Measurements from ENCODE around the gene CCER1. TPM values are rescaled to one million over a fixed set of nuclear protein-coding genes. Genes with fewer than 3 reads are reported as not detected.
"Not testable (repeated sequence)": the region's sequence is repeated elsewhere in the genome, so short reads cannot be mapped to it uniquely, and the experiment has no call there.

The CCER1 gene
- total RNA-seq, 2 donors from 2014 or later = not detected

DNA sequence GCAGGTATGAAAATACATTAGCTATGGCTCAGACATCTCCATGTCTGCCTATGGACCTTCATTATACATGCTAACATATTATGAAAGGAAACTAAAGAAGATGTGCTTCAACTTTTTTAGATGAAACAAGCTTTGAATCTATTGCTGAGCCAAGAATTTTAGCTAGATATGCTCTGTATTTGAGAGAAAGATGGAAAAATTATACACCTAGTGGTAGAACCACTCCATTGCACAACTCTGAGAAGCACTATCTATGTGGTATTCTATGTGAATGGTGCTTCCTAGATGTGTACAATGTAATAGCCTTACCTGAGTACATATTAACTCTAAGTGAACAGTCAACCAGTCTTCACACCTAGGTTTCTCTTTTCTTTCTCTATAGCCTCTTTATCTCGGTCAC, 32.5 kb upstream of the CCER1 start:
- WGBS, 2 experiments (ENCODE audit: insufficient coverage in 1 of 2, insufficient read length in 1 of 2) = 57% methylated on average over 1 of the region's 1 CpG; no CpG with 5 or more reads in 1 of the 2 experiments
- H3K4me3 ChIP-seq (ENCODE audit: low read length) = no peak overlapping the region
- H3K9ac ChIP-seq (ENCODE audit: extremely low read depth, low read length, poor library complexity, severe bottlenecking) = no peak overlapping the region
- H3K4me1 Mint-ChIP-seq = peaks cover 20% of the 10 kb centered on the region
- no peaks in the 10 kb centered on the region for H3K36me3 ChIP-seq (ENCODE audit: control insufficient read depth, insufficient read depth, low read length)
- no peak for DNase-seq
- H3K4me3 Mint-ChIP-seq = no peak overlapping the region
- no peaks in the 10 kb centered on the region for H3K36me3 Mint-ChIP-seq (ENCODE audit: low read depth)
- H3K4me1 ChIP-seq (ENCODE audit: control insufficient read depth, insufficient read depth, low read length) = no peaks in the 10 kb centered on the region
- H3K27ac ChIP-seq (ENCODE audit: low read depth, low read length) = no peak overlapping the region
- H3K27me3 ChIP-seq (ENCODE audit: control insufficient read depth, insufficient read depth, low read length, poor library complexity, severe bottlenecking) = no peaks in the 10 kb centered on the region
- H3K27ac Mint-ChIP-seq = no peak overlapping the region
- H3K27me3 Mint-ChIP-seq (ENCODE audit: insufficient read depth) = peaks cover 48% of the 10 kb centered on the region
- peaks cover 32% of the 10 kb centered on the region for H3K9me3 ChIP-seq (ENCODE audit: control insufficient read depth, low read length)
- peaks cover 23% of the 10 kb centered on the region for H3K9me3 Mint-ChIP-seq
- peak; percentile 63 for TF ChIP-seq CTCF (conservative IDR thresholded peaks at IDR 0.05)

DNA sequence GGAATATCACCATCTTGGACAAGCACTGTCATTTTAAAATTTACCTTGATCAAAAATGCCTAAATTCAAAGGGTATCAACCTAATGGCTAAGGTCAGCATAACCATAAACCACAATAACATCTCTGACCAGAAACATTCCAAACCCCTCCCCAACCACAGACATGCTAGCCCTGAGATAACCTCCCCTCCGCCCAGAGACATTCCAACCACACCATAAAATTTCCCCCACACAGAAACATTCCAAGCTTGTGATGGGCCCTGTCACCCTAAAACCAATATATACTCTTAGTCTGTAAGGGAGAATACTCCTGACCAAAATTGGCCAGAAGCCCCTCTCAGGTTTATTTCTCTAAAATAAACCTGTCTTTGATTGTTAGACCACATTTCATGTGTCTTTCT, 32.1 kb upstream of the CCER1 start:
- Mint-ChIP-seq H3K4me1 (peaks cover 20% of the 10 kb centered on the region), H3K27ac (no peak overlapping the region), H3K27me3 (ENCODE audit: insufficient read depth) (peaks cover 49% of the 10 kb centered on the region), H3K36me3 (ENCODE audit: low read depth) (no peaks in the 10 kb centered on the region), H3K9me3 (peaks cover 19% of the 10 kb centered on the region), H3K4me3 (no peak overlapping the region)
- no peak overlapping the region for H3K27ac ChIP-seq (ENCODE audit: low read depth, low read length)
- no peaks in the 10 kb centered on the region for H3K36me3 ChIP-seq (ENCODE audit: control insufficient read depth, insufficient read depth, low read length)
- DNase-seq = no peak
- H3K27me3 ChIP-seq (ENCODE audit: control insufficient read depth, insufficient read depth, low read length, poor library complexity, severe bottlenecking) = no peaks in the 10 kb centered on the region
- H3K9ac ChIP-seq (ENCODE audit: extremely low read depth, low read length, poor library complexity, severe bottlenecking) = no peak overlapping the region
- no peak overlapping the region for H3K4me3 ChIP-seq (ENCODE audit: low read length)
- TF ChIP-seq CTCF (conservative IDR thresholded peaks at IDR 0.05) = no peak
- H3K9me3 ChIP-seq (ENCODE audit: control insufficient read depth, low read length) = peaks cover 28% of the 10 kb centered on the region
- WGBS, 2 experiments (ENCODE audit: insufficient coverage in 1 of 2, insufficient read length in 1 of 2) = 94% methylated on average over 1 of the region's 1 CpG; no CpG with 5 or more reads in 1 of the 2 experiments
- no peaks in the 10 kb centered on the region for H3K4me1 ChIP-seq (ENCODE audit: control insufficient read depth, insufficient read depth, low read length)

DNA sequence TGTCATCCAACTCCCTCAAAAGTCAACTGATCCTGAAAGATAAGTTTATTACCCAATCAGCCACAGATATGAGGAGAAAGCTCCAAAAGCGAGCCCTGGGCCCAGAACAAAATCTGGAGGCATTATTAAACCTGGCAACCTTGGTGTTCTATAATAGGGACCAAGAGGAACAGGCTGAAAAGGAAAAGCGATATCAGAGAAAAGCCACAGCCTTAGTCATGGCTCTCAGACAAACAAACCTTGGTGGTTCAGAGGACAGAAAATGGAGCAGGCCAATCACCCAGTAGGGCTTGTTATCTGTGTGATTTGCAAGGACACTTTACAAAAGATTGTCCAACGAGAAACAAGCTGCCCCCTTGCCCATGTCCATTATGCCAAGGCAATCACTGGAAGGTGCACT, 30.4 kb upstream of the CCER1 start:
- not testable (repeated sequence) for H3K4me3 ChIP-seq (ENCODE audit: low read length); H3K27ac ChIP-seq (ENCODE audit: low read depth, low read length); H3K27me3 ChIP-seq (ENCODE audit: control insufficient read depth, insufficient read depth, low read length, poor library complexity, severe bottlenecking); H3K36me3 Mint-ChIP-seq (ENCODE audit: low read depth); H3K4me1 ChIP-seq (ENCODE audit: control insufficient read depth, insufficient read depth, low read length); H3K9ac ChIP-seq (ENCODE audit: extremely low read depth, low read length, poor library complexity, severe bottlenecking); H3K36me3 ChIP-seq (ENCODE audit: control insufficient read depth, insufficient read depth, low read length); DNase-seq; H3K27ac Mint-ChIP-seq; H3K4me3 Mint-ChIP-seq
- H3K9me3 ChIP-seq (ENCODE audit: control insufficient read depth, low read length) = peaks cover 16% of the 10 kb centered on the region
- WGBS, 2 experiments (ENCODE audit: insufficient coverage in 1 of 2, insufficient read length in 1 of 2) = 94 to 96% methylated on average over 3 of the region's 3 CpGs
- peaks cover 60% of the 10 kb centered on the region for H3K27me3 Mint-ChIP-seq (ENCODE audit: insufficient read depth)
- peaks cover 11% of the 10 kb centered on the region for H3K9me3 Mint-ChIP-seq
- H3K4me1 Mint-ChIP-seq = peaks cover 20% of the 10 kb centered on the region

GRCh38 chr12:90984114-90984513, 29.1 kb upstream of the CCER1 start:
- no peak for TF ChIP-seq CTCF (conservative IDR thresholded peaks at IDR 0.05)
- no peaks in the 10 kb centered on the region for H3K36me3 Mint-ChIP-seq (ENCODE audit: low read depth)
- H3K27ac Mint-ChIP-seq = no peak overlapping the region
- H3K9me3 ChIP-seq (ENCODE audit: control insufficient read depth, low read length) = peaks cover 16% of the 10 kb centered on the region
- no peaks in the 10 kb centered on the region for H3K36me3 ChIP-seq (ENCODE audit: control insufficient read depth, insufficient read depth, low read length)
- peak overlapping the region; percentile 15 for H3K4me3 Mint-ChIP-seq
- H3K4me3 ChIP-seq (ENCODE audit: low read length) = no peak overlapping the region
- no peak overlapping the region for H3K27ac ChIP-seq (ENCODE audit: low read depth, low read length)
- no peak overlapping the region for H3K9ac ChIP-seq (ENCODE audit: extremely low read depth, low read length, poor library complexity, severe bottlenecking)
- H3K27me3 Mint-ChIP-seq (ENCODE audit: insufficient read depth) = peaks cover 65% of the 10 kb centered on the region
- no peaks in the 10 kb centered on the region for H3K27me3 ChIP-seq (ENCODE audit: control insufficient read depth, insufficient read depth, low read length, poor library complexity, severe bottlenecking)
- H3K4me1 ChIP-seq (ENCODE audit: control insufficient read depth, insufficient read depth, low read length) = no peaks in the 10 kb centered on the region
- peaks cover 20% of the 10 kb centered on the region for H3K4me1 Mint-ChIP-seq
- WGBS, 2 experiments (ENCODE audit: insufficient coverage in 1 of 2, insufficient read length in 1 of 2) = 51% methylated on average over 3 of the region's 3 CpGs; no CpG with 5 or more reads in 1 of the 2 experiments
- peak; percentile 69 for DNase-seq
- H3K9me3 Mint-ChIP-seq = peaks cover 11% of the 10 kb centered on the region

Data from endodermal cell (in vitro differentiated cells).